Upper lobe of left lung (tissue), 6 donors: ENCODE data around the gene DEK. TPM values are rescaled to one million over a fixed set of nuclear protein-coding genes. Genes with fewer than 3 reads are reported as not detected.
"Not testable (repeated sequence)": the region's sequence is repeated elsewhere in the genome, so short reads cannot be mapped to it uniquely, and the experiment has no call there.

Source experiments
- ATAC-seq, 2 donors: fragments of 200-7000 bp; cut with Tn5 transposase; one replicate each; pipeline ENCODE4 v1.9.1; 2022; ENCODE audit warnings: mild to moderate bottlenecking in 2 of 2, moderate library complexity in 2 of 2; ENCODE audit not compliant: low FRiP score in 2 of 2
- DNase-seq, 2 donors: peaks; one replicate each; pipeline ENCODE4 v3.0.0-alpha.2; 2019 to 2020
- H3K27ac ChIP-seq, 4 donors: fragments of 200-600 bp; sonication (generic); one replicate each; pipeline ENCODE4 v1.5.1; 2016 to 2019
- H3K27me3 ChIP-seq, 4 donors: fragments of 200-600 bp; sonication (generic); one replicate each; pipeline ENCODE4 v1.5.1; 2017 to 2019
- H3K36me3 ChIP-seq, 4 donors: fragments of 200-600 bp; sonication (generic); one replicate each; pipeline ENCODE4 v1.5.1; 2016 to 2019
- H3K4me1 ChIP-seq, 4 donors: fragments of 200-600 bp; sonication (generic); one replicate each; pipeline ENCODE4 v1.5.1; 2018 to 2019
- H3K4me3 ChIP-seq, 4 donors: fragments of 200-600 bp; sonication (generic); one replicate each; pipeline ENCODE4 v1.5.1; 2017 to 2019; ENCODE audit warnings: mild to moderate bottlenecking in 2 of 4, moderate library complexity in 1 of 4
- H3K9me3 ChIP-seq, 4 donors: fragments of 200-600 bp; sonication (generic); one replicate each; pipeline ENCODE4 v1.5.1; 2018 to 2019
- EP300 ChIP-seq, 4 donors: sonication (generic); formaldehyde crosslinking; IDR thresholded peaks; one replicate each; pipeline ENCODE4 v1.5.1; 2017; ENCODE audit warnings: antibody characterized with exemption in 4 of 4, control low read depth in 2 of 4
- POLR2A ChIP-seq, 4 donors: fragments of 450-650 bp; IDR thresholded peaks; one replicate each; pipeline ENCODE4 v1.5.1; 2016 to 2017; ENCODE audit warnings: antibody characterized with exemption in 4 of 4, mild to moderate bottlenecking in 2 of 4
- POLR2AphosphoS5 ChIP-seq, 2 donors: sonication (generic); formaldehyde crosslinking; IDR thresholded peaks; one replicate each; pipeline ENCODE4 v1.5.1; 2017; ENCODE audit warnings: antibody characterized with exemption in 2 of 2
- WGBS, 2 donors: methylation state at CpG; one replicate each; pipeline ENCODE4 v1.1.5; 2017 to 2018; 5-methylcytosine and 5-hydroxymethylcytosine counted together
- total RNA-seq, 6 donors: library from RNA; depleted of rRNA in 4 of 6; stranded (reverse); fragments of >200 nt in 4 of 6; gene quantifications; one replicate each; pipeline versions ENCODE4 v1.1.0 to v1.2.1, GENCODE V29; 2016 to 2021
- TF ChIP-seq, protein P1 (sequence below), 6 experiments: fragments of 450-650 bp in 4 of 6; fragments of 200-600 bp in 2 of 6; sonication (generic) in 2 of 6; IDR thresholded peaks; one replicate each; pipeline ENCODE4 v1.5.1; 2016 to 2019; ENCODE audit warnings: antibody characterized with exemption in 6 of 6
- donor health status: DM: no; HTN: no; CAD: no; lungs with moderate emphysema.
- donor health status: DM: no; HTN: yes; CAD: no; lungs with severe emphysema.

Gene DEK, protein sequence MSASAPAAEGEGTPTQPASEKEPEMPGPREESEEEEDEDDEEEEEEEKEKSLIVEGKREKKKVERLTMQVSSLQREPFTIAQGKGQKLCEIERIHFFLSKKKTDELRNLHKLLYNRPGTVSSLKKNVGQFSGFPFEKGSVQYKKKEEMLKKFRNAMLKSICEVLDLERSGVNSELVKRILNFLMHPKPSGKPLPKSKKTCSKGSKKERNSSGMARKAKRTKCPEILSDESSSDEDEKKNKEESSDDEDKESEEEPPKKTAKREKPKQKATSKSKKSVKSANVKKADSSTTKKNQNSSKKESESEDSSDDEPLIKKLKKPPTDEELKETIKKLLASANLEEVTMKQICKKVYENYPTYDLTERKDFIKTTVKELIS
- total RNA-seq: 100 to 1,000 TPM in 3 of 6 donors, 10 to 100 TPM in 3; 61.5 to 170 (median 92.4) TPM

- Histone ChIP-seq H3K27ac (peak within 1 kb of the TSS; percentile 97 to 99 (median 99)), H3K27me3 (no peaks in the 10 kb centered on the region), H3K4me3 (peak within 1 kb of the TSS; percentile 82 to 94 (median 92)), H3K9me3 (peaks cover 0 to 3% (median 0%) of the 10 kb centered on the region in 4 donors), H3K4me1 (peaks cover 30 to 40% (median 33%) of the 10 kb centered on the region in 4 donors), H3K36me3 (peaks cover 0 to 3% (median 0%) of the 10 kb centered on the region in 4 donors)
- ATAC-seq (peak; percentile 71 to 92), DNase-seq (peak; percentile 85 to 96)
- TF ChIP-seq POLR2A (IDR thresholded peaks at IDR 0.05) (peak in 2 of 4 donors; percentile 73 to 75), EP300 (IDR thresholded peaks at IDR 0.05) (peak in 1 of 4 donors; percentile 5), POLR2AphosphoS5 (IDR thresholded peaks at IDR 0.05) (peak; percentile 2 to 42)
- TF ChIP-seq, protein P1, sequence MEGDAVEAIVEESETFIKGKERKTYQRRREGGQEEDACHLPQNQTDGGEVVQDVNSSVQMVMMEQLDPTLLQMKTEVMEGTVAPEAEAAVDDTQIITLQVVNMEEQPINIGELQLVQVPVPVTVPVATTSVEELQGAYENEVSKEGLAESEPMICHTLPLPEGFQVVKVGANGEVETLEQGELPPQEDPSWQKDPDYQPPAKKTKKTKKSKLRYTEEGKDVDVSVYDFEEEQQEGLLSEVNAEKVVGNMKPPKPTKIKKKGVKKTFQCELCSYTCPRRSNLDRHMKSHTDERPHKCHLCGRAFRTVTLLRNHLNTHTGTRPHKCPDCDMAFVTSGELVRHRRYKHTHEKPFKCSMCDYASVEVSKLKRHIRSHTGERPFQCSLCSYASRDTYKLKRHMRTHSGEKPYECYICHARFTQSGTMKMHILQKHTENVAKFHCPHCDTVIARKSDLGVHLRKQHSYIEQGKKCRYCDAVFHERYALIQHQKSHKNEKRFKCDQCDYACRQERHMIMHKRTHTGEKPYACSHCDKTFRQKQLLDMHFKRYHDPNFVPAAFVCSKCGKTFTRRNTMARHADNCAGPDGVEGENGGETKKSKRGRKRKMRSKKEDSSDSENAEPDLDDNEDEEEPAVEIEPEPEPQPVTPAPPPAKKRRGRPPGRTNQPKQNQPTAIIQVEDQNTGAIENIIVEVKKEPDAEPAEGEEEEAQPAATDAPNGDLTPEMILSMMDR (IDR thresholded peaks at IDR 0.05): peak; percentile 51 to 81 (median 64)
- 0% methylated on average over 35 of the region's 113 CpGs for WGBS, 2 donors
Measured at GRCh38 chr6:18264219-18264922, at the start of gene DEK. Gene DEK (minus strand): TSS chr6:18264530. CDS start chr6:18263987, 543 bp downstream.

GRCh38 chr6:18312368-18312767 is 48.0 kb upstream of the DEK start:
- TF ChIP-seq POLR2AphosphoS5 (IDR thresholded peaks at IDR 0.05) (no peak), POLR2A (IDR thresholded peaks at IDR 0.05) (no peak), EP300 (IDR thresholded peaks at IDR 0.05) (no peak)
- TF ChIP-seq, protein P1 (IDR thresholded peaks at IDR 0.05): no peak
- H3K36me3 ChIP-seq: no peaks in the 10 kb centered on the region
- H3K4me3 ChIP-seq: no peak overlapping the region
- ATAC-seq (no peak), DNase-seq (no peak)
- no peaks in the 10 kb centered on the region for H3K9me3 ChIP-seq
- no peaks in the 10 kb centered on the region for H3K4me1 ChIP-seq
- no peaks in the 10 kb centered on the region for H3K27me3 ChIP-seq
- H3K27ac ChIP-seq: no peak overlapping the region

GRCh38 chr6:18310010-18310409 is 45.7 kb upstream of the DEK start:
- not testable (repeated sequence) for ATAC-seq, H3K27me3 ChIP-seq
- WGBS, 2 donors: 75 to 81% methylated on average over 8 of the region's 8 CpGs

GRCh38 chr6:18309046-18309445 is 44.7 kb upstream of the DEK start:
- TF ChIP-seq EP300 (IDR thresholded peaks at IDR 0.05): no peak
- no peak for TF ChIP-seq POLR2A (IDR thresholded peaks at IDR 0.05)
- TF ChIP-seq POLR2AphosphoS5 (IDR thresholded peaks at IDR 0.05): no peak
- TF ChIP-seq, protein P1 (IDR thresholded peaks at IDR 0.05): no peak
- no peaks in the 10 kb centered on the region for H3K4me1 ChIP-seq
- H3K27ac ChIP-seq: no peak overlapping the region
- WGBS, 2 donors: 95 to 97% methylated on average over 5 of the region's 5 CpGs
- no peaks in the 10 kb centered on the region for H3K27me3 ChIP-seq
- no peak for ATAC-seq
- DNase-seq: no peak
- H3K4me3 ChIP-seq: no peak overlapping the region
- H3K36me3 ChIP-seq: no peaks in the 10 kb centered on the region
- no peaks in the 10 kb centered on the region for H3K9me3 ChIP-seq

More at GRCh38 chr6:18310010-18310409, 45.7 kb upstream of the DEK start:
- not testable (repeated sequence) for DNase-seq, H3K4me3 ChIP-seq, H3K36me3 ChIP-seq, H3K4me1 ChIP-seq, H3K27ac ChIP-seq, H3K9me3 ChIP-seq

DNA sequence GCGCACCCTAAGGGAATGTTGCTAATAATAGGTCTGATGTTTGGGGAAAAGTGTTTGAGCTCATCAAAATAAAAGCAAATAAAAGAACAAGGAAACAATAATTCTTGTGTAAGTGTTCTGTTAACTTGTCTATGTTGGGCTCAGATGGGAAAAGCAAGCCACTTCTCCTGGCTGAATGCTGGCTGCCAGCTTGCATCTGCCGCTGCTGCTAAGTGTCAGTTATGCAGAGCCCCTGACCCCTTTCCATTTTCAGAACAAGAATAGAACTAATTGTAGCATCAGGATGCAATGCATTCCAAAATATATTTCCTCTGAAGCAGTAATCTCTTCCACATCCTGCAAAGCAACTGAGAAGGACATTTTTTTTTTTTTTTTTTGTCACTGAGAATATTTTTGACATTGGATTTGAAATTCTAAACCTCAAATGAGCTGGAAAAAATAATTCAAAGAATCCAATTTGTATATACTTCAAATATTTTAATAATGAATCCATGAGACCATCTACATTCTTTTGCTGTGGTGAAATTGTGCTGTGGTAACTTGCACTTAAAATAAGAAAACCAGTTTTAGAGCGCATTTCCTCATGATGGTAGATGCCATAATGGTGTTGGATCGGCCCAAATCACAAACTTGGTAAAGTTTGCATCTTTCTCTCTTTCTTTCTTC is 43.9 kb upstream of the DEK start:
- Histone ChIP-seq H3K9me3 (no peaks in the 10 kb centered on the region), H3K27me3 (no peaks in the 10 kb centered on the region), H3K4me3 (no peak overlapping the region), H3K4me1 (no peaks in the 10 kb centered on the region), H3K27ac (no peak overlapping the region), H3K36me3 (no peaks in the 10 kb centered on the region)
- TF ChIP-seq EP300 (IDR thresholded peaks at IDR 0.05): no peak
- TF ChIP-seq POLR2A (IDR thresholded peaks at IDR 0.05): no peak
- TF ChIP-seq, protein P1 (IDR thresholded peaks at IDR 0.05): no peak
- no peak for TF ChIP-seq POLR2AphosphoS5 (IDR thresholded peaks at IDR 0.05)
- DNase-seq (no peak), ATAC-seq (no peak)
- 71 to 77% methylated on average over 4 of the region's 4 CpGs for WGBS, 2 donors
